RWPE1 (cell line): ENCODE data around the gene MAP3K20.

Experiments
- CTCF ChIA-PET: fragments of 350-600 bp; sonication (Branson Sonifier 250); formaldehyde crosslinking; extraction: SDS; loops from one replicate; lab custom pipeline; 2021; lab: Yijun Ruan, JAX
- POLR2A ChIA-PET: fragments of 400-600 bp; formaldehyde crosslinking; extraction: SDS; loops from one replicate; lab custom pipeline; 2020; ENCODE audit warnings: antibody characterized with exemption; ENCODE audit not compliant: low non-redundant PET; lab: Yijun Ruan, JAX
- DNase-seq: peaks from one replicate; pipeline ENCODE4 v3.0.0; 2012; ENCODE audit warnings: low spot score
- H3K27ac ChIP-seq: fragments of 450-650 bp; 2 replicates; pipeline ENCODE4 v1.5.1; 2017
- CTCF ChIP-seq: fragments of 450-650 bp; conservative IDR thresholded peaks from 2 replicates; pipeline ENCODE4 v1.5.1; 2017; ENCODE audit warnings: low read depth, mild to moderate bottlenecking

Gene MAP3K20

GRCh38 chr2:173056705-173057364, 18.8 kb upstream of the MAP3K20 start:
- ChIA-PET POLR2A (no interaction called here), CTCF (interaction anchor here (0.7 to 1.2 kb wide), 2 partner anchors 29 to 345 kb away, joined by 4 read pairs; no protein-coding TSS in a partner anchor)
- DNase-seq: no peak
- H3K27ac ChIP-seq: no peak overlapping the region
- no peak for TF ChIP-seq CTCF

GRCh38 chr2:173058097-173058496, 17.5 kb upstream of the MAP3K20 start:
- no peak for TF ChIP-seq CTCF
- ChIA-PET CTCF (interaction anchor here (0.6 kb wide), 2 partner anchors 35 to 113 kb away, joined by 3 read pairs; no protein-coding TSS in a partner anchor), POLR2A (no interaction called here)
- DNase-seq: no peak
- no peak overlapping the region for H3K27ac ChIP-seq

- ChIA-PET POLR2A (no interaction called here), CTCF (interaction anchor here (0.6 kb wide), 1 partner anchor 36 kb away, joined by 3 read pairs; no protein-coding TSS in a partner anchor)
- no peak for TF ChIP-seq CTCF
- H3K27ac ChIP-seq: no peak overlapping the region
- DNase-seq: no peak
These were observed 17.0 kb upstream of the MAP3K20 start for GRCh38 chr2:173058673-173059072.

GRCh38 chr2:173059292-173059691, 16.4 kb upstream of the MAP3K20 start:
- TF ChIP-seq CTCF: no peak
- H3K27ac ChIP-seq: no peak overlapping the region
- DNase-seq: no peak
- POLR2A ChIA-PET: no interaction called here
- CTCF ChIA-PET: no interaction called here

- CTCF ChIA-PET: interaction anchor here (0.7 kb wide), 1 partner anchor 807 kb away, joined by 3 read pairs; no protein-coding TSS in a partner anchor
- TF ChIP-seq CTCF: no peak
- POLR2A ChIA-PET: no interaction called here
- no peak for DNase-seq
- no peak overlapping the region for H3K27ac ChIP-seq
These were observed 15.6 kb upstream of the MAP3K20 start for GRCh38 chr2:173059971-173060461.

- peak; percentile 49 for DNase-seq
- CTCF ChIA-PET: no interaction called here
- no peak for TF ChIP-seq CTCF
- H3K27ac ChIP-seq: peak overlapping the region; percentile 64
- POLR2A ChIA-PET: no interaction called here
These were observed 12.8 kb upstream of the MAP3K20 start for GRCh38 chr2:173062801-173063200.
